Endothelial cell of umbilical vein (primary cell): ENCODE results near the gene SEZ6L2. TPM values are rescaled to one million over a fixed set of nuclear protein-coding genes. Genes with fewer than 3 reads are reported as not detected.

Experiments
- BruUV-seq: library from RNA; stranded (reverse); fragments of 400-500 nt; replicated peaks from 2 replicates; lab custom pipeline; 2021; lab: Mats Ljungman, UMichigan
- CTCF ChIA-PET: fragments of 300-600, 350-600 bp; sonication (Branson Sonifier 250); formaldehyde crosslinking; loops from one replicate; lab custom pipeline; 2021; ENCODE audit warnings: antibody characterized with exemption, inconsistent platforms; lab: Charles Lee
- POLR2A ChIA-PET: fragments of 300-600, 350-600 bp; sonication (Branson Sonifier 250); formaldehyde crosslinking; loops from one replicate; lab custom pipeline; 2021; ENCODE audit warnings: antibody characterized with exemption, inconsistent platforms; lab: Charles Lee
- DNase-seq: peaks from one replicate; pipeline ENCODE4 v3.0.0-alpha.2; 2011; ENCODE audit warnings: low read depth, low spot score
- FAIRE-seq: peaks from 2 replicates; lab custom pipeline; 2011; peaks lifted over from hg19 to GRCh38; lab: Jason Lieb, UNC
- H2AFZ ChIP-seq: 2 replicates; pipeline ENCODE4 v1.6.0; 2012; ENCODE audit warnings: low read depth, low read length, control low read depth, inconsistent platforms
- H3K27ac ChIP-seq: 2 replicates; pipeline ENCODE4 v1.5.1; 2011; ENCODE audit warnings: low read depth, mild to moderate bottlenecking, control low read depth, low read length, moderate library complexity; ENCODE audit not compliant: insufficient read depth
- H3K27me3 ChIP-seq, 2 experiments: 2 replicates each; pipeline versions ENCODE4 v1.6.0 to v1.6.1; 2011; ENCODE audit warnings: low read length in 2 of 2, mixed read lengths in 1 of 2; ENCODE audit not compliant: control insufficient read depth in 2 of 2, insufficient read depth in 2 of 2
- H3K36me3 ChIP-seq, 2 experiments: 2 replicates in 1 of 2; 3 replicates in 1 of 2; pipeline ENCODE4 v1.5.1; 2011; ENCODE audit warnings: low read length in 2 of 2, mild to moderate bottlenecking in 1 of 2, moderate library complexity in 1 of 2; ENCODE audit not compliant: control insufficient read depth in 2 of 2, insufficient read depth in 2 of 2; ENCODE audit errors: extremely low read depth in 1 of 2
- H3K4me1 ChIP-seq: 3 replicates; pipeline ENCODE4 v1.5.1; 2011; ENCODE audit warnings: mild to moderate bottlenecking, low read length; ENCODE audit not compliant: control insufficient read depth, insufficient read depth; ENCODE audit errors: extremely low read depth
- H3K4me2 ChIP-seq: 2 replicates; pipeline ENCODE4 v1.6.1; 2011; ENCODE audit warnings: low read length, control low read depth, mixed read lengths; ENCODE audit not compliant: insufficient read depth
- H3K4me3 ChIP-seq, 3 experiments: fragments of 200-600 bp in 1 of 3; sonication (generic), shearing (Covaris generic) in 1 of 3; replicated peaks in 1 of 3; 2 replicates each; pipeline ENCODE4 v1.5.1; 2011 to 2016; ENCODE audit warnings: control low read depth in 3 of 3, low read length in 3 of 3, mild to moderate bottlenecking in 2 of 3, inconsistent platforms in 1 of 3, low read depth in 1 of 3, moderate library complexity in 1 of 3; ENCODE audit not compliant: insufficient read depth in 1 of 3
- H3K79me2 ChIP-seq: 2 replicates; pipeline ENCODE4 v1.6.0; 2012; ENCODE audit warnings: low read length, inconsistent platforms; ENCODE audit not compliant: control insufficient read depth, insufficient read depth
- H3K9ac ChIP-seq: replicated peaks from 2 replicates; pipeline ENCODE3; 2011; ENCODE audit warnings: low read length, control low read depth; ENCODE audit not compliant: insufficient read depth; ENCODE audit errors: extremely low read depth
- H3K9me1 ChIP-seq: replicated peaks from 3 replicates; pipeline ENCODE4 v1.6.0; 2011; ENCODE audit warnings: mild to moderate bottlenecking, low read length; ENCODE audit not compliant: control insufficient read depth, insufficient read depth; ENCODE audit errors: extremely low read depth
- H3K9me3 ChIP-seq: replicated peaks from 2 replicates; pipeline ENCODE4 v1.5.1; 2012; ENCODE audit warnings: low read length, inconsistent platforms; ENCODE audit not compliant: control insufficient read depth, insufficient read depth
- H4K20me1 ChIP-seq: replicated peaks from 2 replicates; pipeline ENCODE3; 2011; ENCODE audit warnings: mild to moderate bottlenecking, low read length; ENCODE audit not compliant: control insufficient read depth, insufficient read depth; ENCODE audit errors: extremely low read depth
- EZH2 ChIP-seq: IDR thresholded peaks from 2 replicates; pipeline ENCODE4 v1.6.1; 2012; ENCODE audit warnings: borderline replicate concordance, low read depth, mild to moderate bottlenecking, moderate library complexity, low read length, inconsistent platforms; ENCODE audit not compliant: severe bottlenecking
- FOS ChIP-seq: IDR thresholded peaks from 2 replicates; pipeline ENCODE4 v1.6.1; 2011; ENCODE audit warnings: mild to moderate bottlenecking, low read length, moderate library complexity, borderline replicate concordance; ENCODE audit not compliant: insufficient read depth
- GATA2 ChIP-seq: IDR thresholded peaks from 2 replicates; pipeline ENCODE4 v1.7.0; 2011; ENCODE audit warnings: low read depth, mild to moderate bottlenecking, moderate library complexity, mixed read lengths, low read length; ENCODE audit not compliant: insufficient read length, insufficient read depth
- JUN ChIP-seq: IDR thresholded peaks from 2 replicates; pipeline ENCODE4 v1.6.1; 2011; ENCODE audit warnings: borderline replicate concordance, low read depth; ENCODE audit not compliant: insufficient read length, insufficient read depth
- MAX ChIP-seq: IDR thresholded peaks from 2 replicates; pipeline ENCODE4 v1.6.1; 2011; ENCODE audit not compliant: insufficient read depth, insufficient read length
- MYC ChIP-seq: IDR thresholded peaks from one replicate; pipeline ENCODE4 v1.6.1; 2011; ENCODE audit warnings: mild to moderate bottlenecking, low read depth, low read length
- POLR2A ChIP-seq: IDR thresholded peaks from 2 replicates; pipeline ENCODE4 v1.6.1; 2012; ENCODE audit warnings: low read depth, mild to moderate bottlenecking, control low read depth, low read length
- POLR2AphosphoS5 ChIP-seq: IDR thresholded peaks from 2 replicates; pipeline ENCODE4 v1.6.1; 2012; ENCODE audit warnings: low read depth, mild to moderate bottlenecking, control low read depth, low read length, moderate library complexity; ENCODE audit not compliant: insufficient read depth
- dilution Hi-C: fragments of 300-500 bp; cut with MboI; formaldehyde crosslinking; loops from one replicate; pipeline ENCODE4 v1.15.0; 2019; ENCODE audit warnings: low sequenced_read_pairs; ENCODE audit not compliant: extremely low pct_ligation_motif_present
- intact Hi-C: fragments of 100-400 bp; cut with micrococcal nuclease; formaldehyde crosslinking; loops from one replicate; pipeline ENCODE4 v1.10.0; 2022
- polyA plus RNA-seq, 4 experiments: library from polyadenylated mRNA; depleted of rRNA in 3 of 4; stranded (reverse) in 3 of 4; unstranded in 1 of 4; fragments of >200 nt; gene quantifications; 2 replicates each; pipeline versions ENCODE4 v1.2.1 to v1.2.3, GENCODE V29; 2011 to 2012; ENCODE audit warnings: missing spikeins in 1 of 4
- total RNA-seq: library from RNA; stranded (reverse); gene quantifications from 2 replicates; pipeline ENCODE4 v1.2.3, GENCODE V29; 2021
- TF ChIP-seq, protein P1 (sequence below), 2 donors: IDR thresholded peaks; 1 replicate in 1 of 2; 2 replicates in 1 of 2; pipeline ENCODE4 v1.5.1; 2011; ENCODE audit warnings: low read length in 2 of 2, mild to moderate bottlenecking in 2 of 2, moderate library complexity in 2 of 2, control low read depth in 1 of 2, inconsistent platforms in 1 of 2, low read depth in 1 of 2; ENCODE audit not compliant: insufficient read depth in 1 of 2; ENCODE audit errors: extremely low read depth in 1 of 2

SEZ6L2 gene
- total and polyA plus RNA-seq, 2 donors (not counting 3 experiments of a cell fraction or from before 2014, with no cell fraction given), result 2.4 to 4.5 TPM

DNA sequence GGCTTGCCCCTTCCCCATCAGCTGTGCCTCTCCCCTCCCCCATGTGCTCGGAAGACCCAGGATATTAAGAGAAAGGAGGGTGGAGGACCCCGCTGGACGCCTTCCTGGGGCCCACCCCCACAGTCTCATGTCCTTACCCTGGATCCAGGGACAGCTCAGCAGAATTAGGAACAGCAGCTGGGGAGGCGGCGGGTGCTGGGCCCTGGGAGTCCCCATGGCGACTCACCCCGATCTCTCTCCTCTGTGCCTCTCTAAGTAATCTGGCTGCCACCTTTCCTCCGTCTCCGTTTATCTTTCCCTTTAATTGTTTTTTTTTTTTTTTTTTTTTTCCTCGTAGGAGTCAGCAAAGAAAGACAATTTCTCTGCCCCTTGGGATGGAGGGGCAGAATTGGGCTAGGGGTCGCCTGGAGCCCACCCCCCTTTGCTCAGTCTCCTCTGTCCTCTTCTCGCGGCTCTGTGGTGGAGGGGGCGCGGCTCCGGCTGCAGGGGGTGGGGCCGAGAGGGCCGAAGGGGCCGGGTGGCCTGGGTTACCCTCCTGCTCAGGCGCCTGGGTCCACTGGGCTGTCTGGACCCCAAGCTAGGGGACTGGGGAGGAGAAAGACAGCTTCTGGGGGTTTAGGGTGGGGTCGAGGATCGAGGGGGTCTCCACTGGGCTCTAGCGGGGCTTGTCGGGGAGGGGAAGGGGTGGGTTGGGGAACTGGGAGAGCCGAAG is 390 bp downstream of the SEZ6L2 start:
- CTCF ChIA-PET, result interaction anchor here (0.7 to 2.1 kb wide), 8 partner anchors 9 to 152 kb away, joined by 3 to 9 read pairs (median 4); partner anchors contain the start of genes CDIPT and PAGR1
- no peak overlapping the region for H3K9ac ChIP-seq
- H4K20me1 ChIP-seq, result no peaks in the 10 kb centered on the region
- H2AFZ ChIP-seq, result no peak overlapping the region
- H3K9me3 ChIP-seq, result no peaks in the 10 kb centered on the region
- no peaks in the 10 kb centered on the region for H3K79me2 ChIP-seq
- peaks cover 5 to 8% of the 10 kb centered on the region in 2 experiments for H3K27me3 ChIP-seq
- peak overlapping the region; percentile 33 for H3K4me2 ChIP-seq
- BruUV-seq, result no TSS peak
- POLR2A ChIA-PET, result interaction anchor here (0.6 to 1.5 kb wide), 2 partner anchors 75 to 166 kb away, joined by 3 read pairs; partner anchors contain the start of genes ALDOA and TAOK2
- no peak overlapping the region for H3K27ac ChIP-seq
- dilution Hi-C loops, result no loop called here
- intact Hi-C loops, result no loop called here
- peak overlapping the region in 1 of 3 experiments; percentile 31 for H3K4me3 ChIP-seq
- no peaks in the 10 kb centered on the region for H3K9me1 ChIP-seq
- TF ChIP-seq EZH2 (no peak), POLR2AphosphoS5 (no peak), POLR2A (no peak), JUN (no peak), MAX (no peak), GATA2 (no peak), FOS (no peak), MYC (no peak)
- TF ChIP-seq, protein P1, sequence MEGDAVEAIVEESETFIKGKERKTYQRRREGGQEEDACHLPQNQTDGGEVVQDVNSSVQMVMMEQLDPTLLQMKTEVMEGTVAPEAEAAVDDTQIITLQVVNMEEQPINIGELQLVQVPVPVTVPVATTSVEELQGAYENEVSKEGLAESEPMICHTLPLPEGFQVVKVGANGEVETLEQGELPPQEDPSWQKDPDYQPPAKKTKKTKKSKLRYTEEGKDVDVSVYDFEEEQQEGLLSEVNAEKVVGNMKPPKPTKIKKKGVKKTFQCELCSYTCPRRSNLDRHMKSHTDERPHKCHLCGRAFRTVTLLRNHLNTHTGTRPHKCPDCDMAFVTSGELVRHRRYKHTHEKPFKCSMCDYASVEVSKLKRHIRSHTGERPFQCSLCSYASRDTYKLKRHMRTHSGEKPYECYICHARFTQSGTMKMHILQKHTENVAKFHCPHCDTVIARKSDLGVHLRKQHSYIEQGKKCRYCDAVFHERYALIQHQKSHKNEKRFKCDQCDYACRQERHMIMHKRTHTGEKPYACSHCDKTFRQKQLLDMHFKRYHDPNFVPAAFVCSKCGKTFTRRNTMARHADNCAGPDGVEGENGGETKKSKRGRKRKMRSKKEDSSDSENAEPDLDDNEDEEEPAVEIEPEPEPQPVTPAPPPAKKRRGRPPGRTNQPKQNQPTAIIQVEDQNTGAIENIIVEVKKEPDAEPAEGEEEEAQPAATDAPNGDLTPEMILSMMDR (IDR thresholded peaks at IDR 0.05; ENCODE audit: extremely low read depth in 1 of 2, insufficient read depth in 1 of 2, low read depth in 1 of 2, low read length in 2 of 2), result no peak
- DNase-seq, result no peak
- H3K4me1 ChIP-seq, result peaks cover 5% of the 10 kb centered on the region
- peak; percentile 4 for FAIRE-seq
- no peaks in the 10 kb centered on the region for H3K36me3 ChIP-seq
